Activated CD4-positive, alpha-beta T cell treated with anti-CD3 and anti-CD28 coated beads, Interleukin-2, amount 10 ng/mL, durations not matched to agents 7 days and 5 days (primary cell): ENCODE results near the gene CAMKMT. TPM values are rescaled to one million over a fixed set of nuclear protein-coding genes. Genes with fewer than 3 reads are reported as not detected.

Experiments used
- CTCF ChIA-PET: fragments of 350-600 bp; sonication (Branson Sonifier 250); formaldehyde crosslinking; loops from one replicate; lab custom pipeline; 2021; ENCODE audit warnings: antibody characterized with exemption; lab: Charles Lee
- POLR2A ChIA-PET: fragments of 350-600 bp; sonication (Branson Sonifier 250); formaldehyde crosslinking; loops from one replicate; lab custom pipeline; 2021; ENCODE audit warnings: antibody characterized with exemption; lab: Charles Lee
- DNase-seq: peaks from one replicate; pipeline ENCODE4 v3.0.0-alpha.2; 2020
- H3K27ac Mint-ChIP-seq: one replicate; pipeline ENCODE4 v1.8.0; 2021; ENCODE audit warnings: mild to moderate bottlenecking, moderate library complexity, mixed read lengths
- H3K27me3 Mint-ChIP-seq: one replicate; pipeline ENCODE4 v1.8.0; 2021; ENCODE audit warnings: mixed read lengths
- H3K36me3 Mint-ChIP-seq: one replicate; pipeline ENCODE4 v1.8.0; 2021; ENCODE audit warnings: low read depth, mixed read lengths
- H3K4me1 Mint-ChIP-seq: one replicate; pipeline ENCODE4 v1.8.0; 2021; ENCODE audit warnings: mixed read lengths
- H3K4me3 Mint-ChIP-seq: one replicate; pipeline ENCODE4 v1.8.0; 2021; ENCODE audit warnings: mild to moderate bottlenecking, moderate library complexity, mixed read lengths
- H3K9me3 Mint-ChIP-seq: one replicate; pipeline ENCODE4 v1.8.0; 2021; ENCODE audit warnings: mixed read lengths
- total RNA-seq, 2 experiments: library from RNA; stranded (reverse); gene quantifications; one replicate each; pipeline ENCODE4 v1.2.3, GENCODE V29; 2021

Gene CAMKMT
- total RNA-seq, 2 experiments from 2014 or later = 12.1 to 13.7 TPM

- Mint-ChIP-seq H3K36me3 (no peaks in the 10 kb centered on the region), H3K9me3 (no peaks in the 10 kb centered on the region), H3K4me1 (no peaks in the 10 kb centered on the region), H3K27ac (no peak overlapping the region), H3K4me3 (no peak overlapping the region), H3K27me3 (no peaks in the 10 kb centered on the region)
- CTCF ChIA-PET = interaction anchor here (1.2 kb wide), 1 partner anchor 23 kb away, joined by 3 read pairs; no protein-coding TSS in a partner anchor
- POLR2A ChIA-PET = no interaction called here
- DNase-seq = no peak
These were observed 240.7 kb downstream of the CAMKMT start for GRCh38 chr2:44602446-44602845.

DNA sequence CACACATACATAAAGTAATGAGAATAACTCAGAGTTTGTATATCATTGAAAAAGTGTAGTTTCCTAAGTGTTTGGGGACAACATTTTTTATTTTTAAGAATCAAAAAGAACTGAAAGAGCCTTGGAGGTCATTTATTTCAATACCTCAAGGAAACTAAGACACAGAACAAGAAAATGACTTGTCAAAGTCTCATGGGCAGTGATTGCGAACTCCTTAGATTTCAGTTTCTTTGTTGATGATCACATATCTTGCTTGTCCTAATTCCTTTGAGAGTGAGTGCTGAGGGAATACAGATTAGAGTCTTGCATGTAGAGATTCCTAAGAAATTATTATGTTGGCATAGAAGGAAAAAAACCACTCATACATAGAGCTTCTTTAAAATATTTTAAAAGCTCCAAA lies 243.8 kb downstream of the CAMKMT start:
- no peak overlapping the region for H3K27ac Mint-ChIP-seq
- DNase-seq = no peak
- H3K27me3 Mint-ChIP-seq = no peaks in the 10 kb centered on the region
- peaks cover 2% of the 10 kb centered on the region for H3K9me3 Mint-ChIP-seq
- no peaks in the 10 kb centered on the region for H3K4me1 Mint-ChIP-seq
- POLR2A ChIA-PET = no interaction called here
- no peak overlapping the region for H3K4me3 Mint-ChIP-seq
- CTCF ChIA-PET = interaction anchor here (1.2 kb wide), 1 partner anchor 597 kb away, joined by 4 read pairs; no protein-coding TSS in a partner anchor
- H3K36me3 Mint-ChIP-seq = peaks cover 1% of the 10 kb centered on the region

DNA sequence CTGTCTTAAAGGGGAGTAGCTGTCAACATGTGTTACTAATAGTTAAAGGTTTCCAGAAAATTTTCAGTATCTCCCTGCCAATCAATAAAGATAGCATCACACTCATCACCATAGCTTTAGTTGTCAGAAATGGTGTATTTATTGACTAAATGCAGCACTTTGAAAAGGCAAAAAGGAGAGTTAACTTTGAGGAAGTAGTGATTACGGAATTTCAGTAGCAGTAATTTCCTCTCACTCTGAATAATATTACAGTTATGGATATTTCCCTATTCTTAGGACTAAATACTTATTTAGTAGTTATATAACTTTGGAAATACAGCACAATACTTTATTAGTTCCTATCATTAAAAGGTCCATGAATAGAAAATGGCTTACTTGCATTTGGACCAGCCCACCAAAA lies 250.5 kb downstream of the CAMKMT start:
- ChIA-PET CTCF (no interaction called here), POLR2A (no interaction called here)
- peaks cover 4% of the 10 kb centered on the region for H3K4me1 Mint-ChIP-seq
- H3K36me3 Mint-ChIP-seq = peaks cover 1% of the 10 kb centered on the region
- no peak overlapping the region for H3K4me3 Mint-ChIP-seq
- no peak for DNase-seq
- peaks cover 5% of the 10 kb centered on the region for H3K9me3 Mint-ChIP-seq
- no peaks in the 10 kb centered on the region for H3K27me3 Mint-ChIP-seq
- H3K27ac Mint-ChIP-seq = no peak overlapping the region

GRCh38 chr2:44614940-44615339 lies 253.2 kb downstream of the CAMKMT start:
- H3K27me3 Mint-ChIP-seq = no peaks in the 10 kb centered on the region
- no peaks in the 10 kb centered on the region for H3K36me3 Mint-ChIP-seq
- POLR2A ChIA-PET = no interaction called here
- CTCF ChIA-PET = interaction anchor here (0.6 kb wide), 1 partner anchor 138 kb away, joined by 4 read pairs; no protein-coding TSS in a partner anchor
- peaks cover 6% of the 10 kb centered on the region for H3K4me1 Mint-ChIP-seq
- peaks cover 4% of the 10 kb centered on the region for H3K9me3 Mint-ChIP-seq
- no peak overlapping the region for H3K27ac Mint-ChIP-seq
- no peak for DNase-seq
- no peak overlapping the region for H3K4me3 Mint-ChIP-seq

DNA sequence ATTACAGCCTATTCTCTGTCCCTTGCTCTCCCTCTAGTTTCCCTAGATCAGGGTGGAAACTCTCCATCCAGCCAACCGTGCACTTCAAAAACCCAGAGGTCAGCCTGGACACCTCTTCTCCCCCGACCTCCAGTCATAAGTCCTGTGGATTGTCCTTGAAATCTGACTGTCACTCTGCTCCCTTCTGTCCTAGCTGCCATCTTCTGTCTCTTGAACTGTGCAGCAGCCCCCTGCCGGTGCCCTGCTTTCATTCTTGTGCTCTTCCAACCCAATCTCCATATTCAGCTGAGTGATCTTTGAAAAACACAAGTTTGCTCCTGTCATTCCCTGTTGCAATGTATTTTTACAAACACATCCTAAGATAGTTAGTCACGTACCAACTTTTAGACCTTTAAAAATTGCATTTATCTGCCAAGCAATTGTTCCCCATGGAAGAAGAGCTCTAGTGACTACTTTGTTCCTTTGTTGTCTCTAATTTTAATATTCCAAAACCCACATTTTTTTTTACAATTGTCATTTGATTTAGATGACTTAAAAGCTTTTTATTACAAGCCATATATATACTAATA lies 254.3 kb downstream of the CAMKMT start:
- Mint-ChIP-seq H3K27me3 (no peaks in the 10 kb centered on the region), H3K36me3 (no peaks in the 10 kb centered on the region), H3K4me3 (no peak overlapping the region), H3K4me1 (peaks cover 6% of the 10 kb centered on the region), H3K27ac (no peak overlapping the region), H3K9me3 (no peaks in the 10 kb centered on the region)
- CTCF ChIA-PET = interaction anchor here (1.0 to 1.2 kb wide), 2 partner anchors 12 to 27 kb away, joined by 3 read pairs; no protein-coding TSS in a partner anchor
- no peak for DNase-seq
- POLR2A ChIA-PET = interaction anchor here (0.6 kb wide), 2 partner anchors 33 to 492 kb away, joined by 3 read pairs; no protein-coding TSS in a partner anchor

DNA sequence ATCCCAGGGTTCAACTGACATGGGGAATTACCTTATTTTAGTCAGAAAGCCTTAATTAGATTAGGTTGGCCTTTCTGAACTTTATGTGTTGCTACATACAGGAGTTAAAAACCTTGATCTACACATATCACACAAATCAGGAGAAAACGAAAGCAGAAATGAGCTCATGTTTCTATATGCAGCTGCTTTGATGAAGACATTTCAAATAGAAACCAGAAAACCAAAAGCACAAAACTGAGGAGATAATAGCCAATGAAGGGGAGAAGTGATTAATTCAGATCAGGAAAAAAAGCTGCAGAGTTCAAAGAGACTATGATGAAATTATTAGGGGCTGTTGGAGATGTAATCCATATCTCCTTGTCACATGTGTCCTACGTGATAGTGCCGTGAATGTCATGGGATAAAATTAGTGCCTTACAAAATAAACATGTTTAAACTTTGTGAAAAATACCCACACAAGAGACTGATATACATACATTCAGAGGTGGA lies 255.0 kb downstream of the CAMKMT start:
- Mint-ChIP-seq H3K4me1 (peaks cover 6% of the 10 kb centered on the region), H3K36me3 (no peaks in the 10 kb centered on the region), H3K27ac (no peak overlapping the region), H3K9me3 (peaks cover 2% of the 10 kb centered on the region), H3K27me3 (no peaks in the 10 kb centered on the region), H3K4me3 (no peak overlapping the region)
- no peak for DNase-seq
- ChIA-PET CTCF (interaction anchor here (0.5 to 1.2 kb wide), 3 partner anchors 12 to 179 kb away, joined by 3 read pairs; no protein-coding TSS in a partner anchor), POLR2A (interaction anchor here (0.6 kb wide), 2 partner anchors 34 to 493 kb away, joined by 3 read pairs; no protein-coding TSS in a partner anchor)

- ChIA-PET CTCF (interaction anchor here (0.6 kb wide), 1 partner anchor 59 kb away, joined by 3 read pairs; no protein-coding TSS in a partner anchor), POLR2A (no interaction called here)
- no peaks in the 10 kb centered on the region for H3K36me3 Mint-ChIP-seq
- DNase-seq = no peak
- peaks cover 6% of the 10 kb centered on the region for H3K4me1 Mint-ChIP-seq
- peaks cover 2% of the 10 kb centered on the region for H3K9me3 Mint-ChIP-seq
- H3K27ac Mint-ChIP-seq = no peak overlapping the region
- H3K27me3 Mint-ChIP-seq = no peaks in the 10 kb centered on the region
- H3K4me3 Mint-ChIP-seq = no peak overlapping the region
These were observed 256.7 kb downstream of the CAMKMT start for GRCh38 chr2:44618251-44619023.

- no peak overlapping the region for H3K4me3 Mint-ChIP-seq
- ChIA-PET CTCF (interaction anchor here (0.6 kb wide), 1 partner anchor 409 kb away, joined by 3 read pairs; no protein-coding TSS in a partner anchor), POLR2A (no interaction called here)
- H3K9me3 Mint-ChIP-seq = peaks cover 2% of the 10 kb centered on the region
- DNase-seq = no peak
- H3K27me3 Mint-ChIP-seq = no peaks in the 10 kb centered on the region
- H3K27ac Mint-ChIP-seq = no peak overlapping the region
- H3K36me3 Mint-ChIP-seq = no peaks in the 10 kb centered on the region
- peaks cover 2% of the 10 kb centered on the region for H3K4me1 Mint-ChIP-seq
These were observed 258.6 kb downstream of the CAMKMT start for GRCh38 chr2:44620189-44620990.

DNA sequence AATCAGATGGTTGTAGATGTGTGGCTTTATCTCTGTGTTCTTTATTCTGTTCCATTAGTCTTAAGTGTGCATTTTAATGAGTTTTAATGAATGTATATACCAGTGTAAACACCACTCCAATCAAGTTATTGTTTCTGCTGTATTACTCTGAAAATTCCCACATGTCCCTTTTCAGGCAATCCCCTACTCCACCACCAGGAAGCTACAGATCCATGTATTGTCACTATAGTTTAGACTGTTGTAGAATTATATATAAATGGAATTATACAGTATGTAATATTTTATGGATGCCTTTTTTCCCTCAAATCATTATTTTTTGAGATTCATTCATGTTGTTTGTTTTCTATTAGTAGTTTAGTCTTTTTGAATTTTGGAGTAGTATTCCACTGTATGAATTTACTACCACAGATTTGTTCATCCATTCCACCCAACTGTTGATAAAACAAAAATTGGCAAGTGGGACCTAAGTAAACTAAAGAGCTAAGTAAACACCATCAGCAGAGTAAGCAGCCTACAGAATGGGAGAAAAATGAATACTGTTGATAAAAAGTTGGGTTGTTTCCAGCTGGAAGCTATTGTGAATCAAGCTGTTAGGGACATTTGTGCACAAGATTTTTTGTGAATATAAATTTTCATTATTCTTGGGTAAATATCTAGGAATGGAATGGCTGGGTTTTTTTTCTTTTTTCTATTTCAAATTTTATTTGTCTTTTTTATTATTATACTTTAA lies 262.0 kb downstream of the CAMKMT start:
- ChIA-PET CTCF (interaction anchor here (1.3 kb wide), 1 partner anchor 32 kb away, joined by 3 read pairs; no protein-coding TSS in a partner anchor), POLR2A (no interaction called here)
- Mint-ChIP-seq H3K4me3 (no peak overlapping the region), H3K27ac (no peak overlapping the region), H3K9me3 (peaks cover 2% of the 10 kb centered on the region), H3K27me3 (no peaks in the 10 kb centered on the region), H3K4me1 (peaks cover 1% of the 10 kb centered on the region), H3K36me3 (no peaks in the 10 kb centered on the region)
- DNase-seq = no peak

- POLR2A ChIA-PET = no interaction called here
- Mint-ChIP-seq H3K27ac (no peak overlapping the region), H3K9me3 (peaks cover 10% of the 10 kb centered on the region), H3K36me3 (peaks cover 5% of the 10 kb centered on the region), H3K27me3 (no peaks in the 10 kb centered on the region), H3K4me1 (peaks cover 5% of the 10 kb centered on the region), H3K4me3 (no peak overlapping the region)
- CTCF ChIA-PET = interaction anchor here (0.6 kb wide), 2 partner anchors 82 to 732 kb away, joined by 3 read pairs; no protein-coding TSS in a partner anchor
- no peak for DNase-seq
These were observed 266.6 kb downstream of the CAMKMT start for GRCh38 chr2:44628297-44628696.

DNA sequence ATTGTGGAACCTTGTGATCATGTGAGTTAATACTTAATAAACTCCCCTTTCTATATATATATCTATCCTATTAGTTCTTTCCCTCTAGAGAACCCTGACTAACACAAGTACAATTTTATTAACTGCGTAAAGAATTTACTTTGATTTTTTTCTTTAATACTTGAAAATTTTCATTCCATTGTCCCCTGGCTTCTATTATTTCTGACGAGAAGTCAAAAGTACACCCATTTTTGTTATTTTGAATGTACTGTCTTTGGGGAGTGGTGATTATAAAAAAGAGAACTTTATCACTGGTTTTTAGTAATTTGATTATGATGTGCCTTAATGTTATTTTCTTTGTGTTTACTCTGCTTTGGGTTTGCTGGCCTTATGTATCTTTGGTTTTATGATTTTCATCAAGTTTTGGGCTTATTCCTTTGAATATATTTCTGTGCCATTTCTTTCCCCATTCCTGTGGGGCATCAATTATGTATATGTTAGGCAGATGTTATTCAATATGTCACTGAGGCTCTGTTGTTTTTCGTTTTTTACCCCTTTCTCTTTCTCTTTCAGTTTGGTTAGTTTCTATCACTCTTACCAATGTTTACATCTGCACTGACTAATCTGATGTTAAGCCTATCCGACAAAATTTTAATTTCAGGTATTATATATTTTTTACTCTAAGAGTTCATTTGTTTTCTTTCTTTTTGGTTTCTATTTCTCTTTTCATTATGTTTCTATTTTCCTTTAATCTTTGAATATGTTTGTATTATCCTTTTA lies 271.4 kb downstream of the CAMKMT start:
- Mint-ChIP-seq H3K36me3 (peaks cover 6% of the 10 kb centered on the region), H3K27me3 (no peaks in the 10 kb centered on the region), H3K4me1 (peaks cover 7% of the 10 kb centered on the region), H3K9me3 (peaks cover 18% of the 10 kb centered on the region), H3K4me3 (no peak overlapping the region), H3K27ac (peak overlapping the region; percentile 67)
- POLR2A ChIA-PET = no interaction called here
- no peak for DNase-seq
- CTCF ChIA-PET = no interaction called here
